GM18868 (cell line): Measurements from ENCODE around the gene FAM47E.

Source experiments
- ATAC-seq: cut with Tn5 transposase; IDR thresholded peaks from one replicate; pipeline ENCODE4 v1.9.1; 2021; ENCODE audit warnings: mild to moderate bottlenecking, moderate library complexity; ENCODE audit not compliant: unreplicated experiment

FAM47E gene, protein sequence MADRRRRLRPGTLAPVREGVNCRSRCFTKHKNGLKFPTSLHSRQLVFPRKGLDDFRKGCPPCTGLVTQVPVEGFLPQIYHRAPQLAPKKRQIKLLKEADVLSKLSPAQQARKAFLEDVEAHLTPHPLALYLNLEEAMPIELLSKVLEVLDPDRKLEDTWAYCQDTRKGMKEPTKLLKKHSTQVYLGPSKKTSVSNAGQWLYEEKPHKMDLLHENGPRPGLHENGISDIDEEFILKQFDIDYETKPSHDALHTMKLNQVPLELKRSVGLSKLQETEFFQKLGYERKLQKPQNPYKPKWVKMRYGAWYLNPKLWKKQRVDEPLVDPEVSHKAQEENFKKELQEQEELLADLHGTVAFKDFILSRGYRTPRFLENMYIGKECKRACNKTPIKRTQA

DNA sequence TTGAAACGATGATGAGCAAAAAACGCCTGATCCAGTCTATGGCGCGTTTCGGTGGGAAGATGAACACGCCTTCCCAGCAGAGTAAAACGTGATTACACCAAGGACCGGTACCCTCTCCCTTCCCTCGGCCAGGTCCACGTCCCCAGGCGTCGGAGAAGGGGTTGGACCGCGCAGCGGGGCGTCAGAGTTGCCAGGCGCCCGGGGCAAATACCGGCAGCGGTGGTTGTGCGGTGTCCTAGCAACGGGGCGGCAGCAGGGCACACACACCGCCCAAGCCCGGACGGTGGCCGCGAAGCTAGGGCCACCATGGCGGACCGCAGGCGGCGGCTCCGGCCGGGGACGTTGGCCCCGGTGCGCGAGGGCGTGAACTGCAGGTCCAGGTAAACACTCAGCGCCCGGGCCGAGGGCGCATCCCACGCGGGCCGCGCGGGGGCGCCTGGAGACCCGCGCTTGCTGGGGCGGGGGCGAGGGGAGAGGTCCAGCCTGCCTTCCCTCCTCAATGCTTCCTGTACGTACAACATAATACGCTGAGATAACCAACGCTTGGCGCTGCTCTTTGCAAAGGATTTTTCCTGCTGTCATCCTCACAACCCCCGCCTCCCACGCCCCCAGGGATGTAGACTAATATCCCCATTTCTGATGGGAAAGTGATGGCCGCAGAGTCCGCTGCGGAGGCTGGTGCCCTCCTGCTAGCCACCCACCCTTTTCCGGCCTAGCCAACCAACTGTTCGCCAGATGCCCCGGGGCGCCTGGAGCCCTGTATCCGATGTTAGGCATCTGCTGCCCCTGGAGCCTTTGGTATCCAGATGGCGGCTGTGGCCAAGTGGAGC is at the start of gene FAM47E:
TSS of gene FAM47E (plus strand) at position 281 of the 830 bp plus-strand sequence. CDS start at position 307, 26 bp downstream.
- no peak for ATAC-seq

- ATAC-seq: no peak
These were observed 48.0 kb upstream of the FAM47E start for GRCh38 chr4:76203541-76203940.

DNA sequence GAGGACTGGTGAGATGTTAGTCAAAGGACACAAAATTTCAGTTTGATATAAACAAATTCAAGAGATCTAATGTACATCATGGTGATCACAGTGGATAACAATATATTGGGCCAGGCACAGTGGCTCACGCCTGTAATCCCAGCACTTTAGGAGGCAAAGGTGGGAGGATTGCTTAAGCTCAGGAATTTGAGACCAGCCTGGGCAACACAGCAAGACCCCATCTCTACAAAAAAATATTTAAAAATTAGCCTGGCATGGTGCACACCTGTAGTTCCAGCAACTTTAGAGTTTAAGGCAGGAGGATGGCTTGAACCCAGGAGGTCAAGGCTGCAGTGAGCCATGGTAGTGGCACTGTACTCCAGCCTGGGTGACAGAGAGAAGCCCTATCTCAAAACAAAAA is 46.6 kb upstream of the FAM47E start:
- ATAC-seq: no peak

DNA sequence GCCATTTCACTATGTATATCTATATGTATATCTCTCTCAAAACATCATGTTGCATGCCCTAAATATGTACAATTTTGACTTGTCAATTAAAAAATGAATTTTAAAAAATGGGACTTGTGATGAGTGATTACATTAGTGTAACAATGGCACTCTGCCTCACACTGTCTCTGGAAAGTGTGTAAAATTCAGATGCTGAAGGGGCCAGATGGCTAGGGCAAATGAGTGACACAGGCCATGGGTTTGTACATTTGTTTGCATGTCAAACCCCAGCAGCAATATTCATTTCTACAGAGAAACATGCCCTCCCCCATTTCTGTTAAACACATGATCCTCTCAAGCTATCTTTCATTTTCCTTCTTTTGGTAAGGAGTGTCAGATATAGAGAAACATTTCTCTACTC is 46.0 kb upstream of the FAM47E start:
- ATAC-seq: no peak

DNA sequence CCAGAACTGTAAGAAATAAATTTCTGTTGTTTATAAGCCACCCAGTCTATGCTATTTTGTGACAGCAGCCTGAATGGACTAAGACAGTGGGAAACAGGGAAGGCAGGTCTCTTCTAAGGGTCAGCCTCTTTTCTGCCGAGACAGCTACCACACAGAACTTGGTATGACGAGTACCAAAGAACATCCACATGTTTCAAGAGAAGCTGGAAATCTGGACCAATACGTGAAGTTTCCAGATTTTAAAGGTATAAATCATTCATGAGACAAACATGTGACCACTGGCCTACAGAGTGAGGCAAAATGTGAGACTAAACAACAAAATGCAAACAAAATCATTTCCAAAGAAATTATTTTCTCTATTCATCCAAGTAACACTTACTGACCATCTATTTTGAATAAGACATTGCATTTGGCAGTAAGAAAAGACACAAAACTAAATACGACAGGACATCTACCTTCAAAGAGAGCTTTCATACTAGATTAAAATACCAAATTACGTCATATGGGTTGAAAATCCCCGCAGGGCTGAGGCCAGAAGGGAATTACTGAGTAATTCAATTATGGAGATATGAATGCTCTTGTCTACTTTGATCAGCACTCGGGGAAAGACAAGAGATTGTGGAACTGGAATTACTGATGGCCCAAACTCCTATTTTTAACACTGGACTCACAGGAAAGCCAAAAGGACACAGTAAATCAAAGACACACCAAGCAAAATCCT is 45.1 kb upstream of the FAM47E start:
- ATAC-seq: no peak

- no peak for ATAC-seq
These were observed 44.0 kb upstream of the FAM47E start for GRCh38 chr4:76207549-76207948.

DNA sequence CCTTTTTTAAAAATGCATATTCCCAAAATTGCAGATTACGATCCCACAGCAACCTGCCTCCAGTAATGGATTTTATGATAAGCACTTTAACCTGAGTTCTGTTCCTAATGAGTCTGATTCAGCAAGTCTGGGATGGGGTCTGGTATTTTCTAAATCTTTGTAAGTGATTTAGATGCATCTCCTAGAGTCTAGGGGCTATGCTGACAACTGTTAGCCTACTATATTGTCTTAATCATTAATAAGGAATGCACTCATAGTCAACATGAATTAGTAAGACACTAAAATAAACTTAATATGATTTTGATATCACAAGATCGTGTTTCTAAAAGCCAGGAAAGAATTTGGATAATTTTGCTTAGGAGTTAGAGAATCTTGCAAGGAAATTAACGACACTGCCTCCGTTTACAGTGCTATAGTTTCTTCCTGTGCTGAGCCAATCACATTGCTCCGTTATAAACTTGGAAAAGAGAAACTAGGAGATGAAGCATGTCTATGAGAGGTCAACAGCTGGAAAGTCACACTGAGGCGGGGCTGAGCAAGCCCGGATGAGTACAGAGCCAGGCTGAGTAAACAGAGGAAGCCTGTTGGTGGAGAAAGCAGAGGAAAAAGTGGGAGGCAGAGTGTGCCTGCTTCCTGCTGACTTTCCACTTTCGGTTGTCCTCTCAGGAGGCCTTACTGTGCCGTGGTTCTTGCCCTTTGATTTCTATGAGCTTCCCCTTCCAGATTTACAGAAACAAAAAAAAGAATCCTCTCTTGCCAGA is 43.3 kb upstream of the FAM47E start:
- ATAC-seq: no peak

DNA sequence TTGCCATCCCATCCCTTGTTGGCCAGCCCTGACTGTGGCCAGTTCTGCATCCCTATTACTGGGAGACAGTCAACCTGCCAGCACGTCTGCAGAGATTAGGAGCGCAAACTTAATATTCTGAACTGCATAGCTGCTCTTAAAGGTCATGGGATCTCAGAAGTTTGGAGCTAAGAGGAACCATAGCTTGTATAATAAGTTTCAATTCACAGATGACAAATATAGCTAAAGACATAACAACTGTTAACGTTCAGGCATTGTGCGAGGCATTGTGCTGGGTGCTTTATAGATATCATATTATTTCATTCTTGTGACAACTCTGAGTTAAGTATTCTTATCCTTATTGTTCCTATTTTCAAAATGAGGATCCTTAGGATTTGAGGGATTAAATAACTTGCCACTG is 41.6 kb upstream of the FAM47E start:
- no peak for ATAC-seq

GRCh38 chr4:76210452-76210851 is 41.1 kb upstream of the FAM47E start:
- ATAC-seq: no peak

DNA sequence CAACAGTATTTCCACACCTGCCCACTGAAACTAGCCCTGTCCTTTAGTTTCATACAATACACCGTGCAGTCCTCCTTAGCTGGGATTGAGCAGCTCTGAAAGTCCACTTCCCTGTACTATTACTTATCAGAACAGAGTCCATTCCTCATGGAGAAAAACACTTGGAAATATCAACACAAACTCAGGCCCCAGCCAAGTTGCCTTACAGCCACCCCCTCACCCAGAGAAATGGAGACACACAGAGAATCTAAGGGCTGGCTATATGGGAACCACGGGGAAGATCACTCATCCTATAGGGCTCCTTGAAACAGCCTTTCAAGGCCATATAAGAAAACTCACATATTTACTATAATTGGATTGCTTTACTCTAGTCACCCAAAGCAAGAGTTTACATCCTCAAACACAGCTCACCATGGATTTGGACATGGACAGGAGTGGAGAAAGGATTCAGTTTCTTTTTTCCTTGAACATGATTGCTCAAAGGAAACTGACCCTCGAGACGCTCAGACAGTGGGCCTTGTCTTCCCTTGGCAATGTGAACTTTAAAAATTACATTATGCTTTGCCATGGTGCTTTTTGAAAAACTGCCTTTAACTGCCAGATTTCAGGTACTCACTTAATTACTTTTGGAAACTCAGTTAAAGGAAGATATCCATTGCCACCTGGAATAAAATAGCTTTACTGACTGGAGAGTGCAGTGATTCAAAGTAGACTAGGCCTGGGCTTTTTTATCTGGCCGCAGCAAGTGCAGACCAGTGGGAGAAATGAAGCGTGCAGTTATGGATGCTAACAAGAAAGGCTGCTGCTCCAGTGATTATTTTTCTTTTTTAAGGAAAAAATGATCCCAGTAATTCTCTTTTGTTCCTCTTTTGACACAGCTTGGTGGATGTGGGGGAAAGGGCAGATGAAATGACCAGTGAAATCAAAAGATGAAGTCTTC is 39.5 kb upstream of the FAM47E start:
- ATAC-seq: no peak

DNA sequence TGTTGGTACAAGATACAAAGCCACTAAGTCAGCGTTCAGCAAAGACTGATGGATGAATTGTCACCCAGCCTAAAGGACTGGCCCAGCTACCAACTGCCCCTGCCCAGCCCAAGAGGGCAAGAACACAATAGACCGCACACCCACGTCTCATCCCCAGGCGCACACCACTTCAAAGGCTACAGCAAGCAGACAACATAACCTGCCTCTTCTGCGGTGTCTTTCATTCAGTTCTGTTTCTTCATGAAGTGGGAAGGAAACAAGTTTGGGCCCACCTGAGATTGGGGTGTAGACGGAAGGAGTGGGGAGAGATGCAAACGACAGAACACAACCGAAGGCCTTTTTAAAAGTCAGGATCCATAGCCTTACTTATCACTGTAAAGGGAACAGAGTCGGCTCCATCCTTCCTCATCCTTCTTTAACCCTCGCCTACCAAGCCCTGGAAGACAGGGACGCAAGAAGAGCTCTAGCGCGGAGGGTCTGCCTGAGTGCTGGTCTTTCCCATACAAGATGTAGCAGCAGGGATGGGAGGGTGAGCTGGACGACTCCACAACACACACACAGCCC is 38.6 kb upstream of the FAM47E start:
- peak; percentile 12 for ATAC-seq

GRCh38 chr4:76213415-76214176 is 37.9 kb upstream of the FAM47E start, which contains the start of gene SCARB2:
TSS of gene SCARB2 (minus strand) at chr4:76213824. CDS start at chr4:76213543, 281 bp downstream.
- ATAC-seq: peak; percentile 63

DNA sequence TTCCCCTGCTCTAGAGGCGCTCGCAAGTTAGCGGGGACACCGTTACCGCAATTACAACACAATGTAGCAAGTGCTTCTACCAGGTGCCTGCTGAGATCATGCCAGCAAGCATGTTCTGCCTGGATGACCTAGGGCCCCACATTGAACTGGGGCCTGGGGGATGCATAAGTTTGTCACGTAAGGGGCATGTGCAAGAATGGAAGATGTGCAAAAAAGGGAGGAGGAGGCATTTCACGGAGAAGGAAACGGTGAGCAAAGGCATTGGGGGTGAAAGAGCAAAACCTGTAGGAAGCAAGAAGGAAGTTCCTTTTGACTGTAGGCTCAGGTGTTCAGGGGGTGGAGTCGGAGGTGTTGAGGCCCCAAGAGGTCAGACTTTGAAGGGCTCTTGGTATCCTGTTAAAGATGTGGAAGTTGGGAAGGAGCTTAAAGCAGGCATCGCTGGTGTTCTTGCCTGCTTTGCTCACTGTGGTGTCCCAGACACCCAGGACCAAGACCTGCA is 37.3 kb upstream of the FAM47E start:
- ATAC-seq: no peak

GRCh38 chr4:76215077-76215476 is 36.4 kb upstream of the FAM47E start:
- ATAC-seq: no peak

- no peak for ATAC-seq
These were observed 35.0 kb upstream of the FAM47E start for GRCh38 chr4:76216524-76216923.

DNA sequence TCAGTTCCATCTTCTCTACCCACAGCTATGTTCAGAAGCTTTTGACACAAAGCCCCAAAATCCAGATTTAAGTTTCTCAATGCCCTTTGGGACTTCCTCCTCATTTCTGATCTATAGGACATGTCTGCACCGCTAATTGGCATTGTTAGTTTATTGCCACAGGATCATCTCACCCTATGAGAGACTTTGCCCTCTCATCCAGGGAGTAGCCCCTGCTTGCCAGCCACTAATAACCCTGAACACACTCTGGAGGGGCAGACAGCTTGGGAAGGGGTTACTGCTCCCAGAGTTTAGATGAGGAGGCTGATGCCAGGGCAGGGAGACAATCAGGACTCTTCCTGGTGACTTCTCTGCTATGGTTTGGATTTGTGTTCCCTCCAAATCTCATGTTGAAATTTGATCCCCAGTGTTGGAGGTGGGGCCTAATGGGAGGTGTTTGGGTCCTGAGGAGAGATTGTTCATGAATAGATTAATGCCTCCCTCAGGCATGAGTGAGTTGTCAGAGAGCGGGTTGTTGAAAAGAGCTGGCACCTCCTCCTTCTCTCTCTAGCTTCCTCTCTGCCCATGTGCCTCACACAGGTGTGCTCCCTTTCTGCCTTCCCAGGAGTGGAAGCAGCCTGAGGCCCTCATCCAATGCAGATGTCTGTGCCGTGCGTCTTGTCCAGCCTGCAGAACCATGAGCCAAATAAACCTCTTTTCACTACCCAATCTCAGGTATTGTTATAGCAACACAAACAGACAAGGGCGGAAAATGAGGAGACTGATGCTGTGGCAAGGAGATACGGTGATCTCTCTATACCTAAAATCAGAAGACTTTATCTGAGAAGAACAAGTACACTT is 34.3 kb upstream of the FAM47E start:
- no peak for ATAC-seq

DNA sequence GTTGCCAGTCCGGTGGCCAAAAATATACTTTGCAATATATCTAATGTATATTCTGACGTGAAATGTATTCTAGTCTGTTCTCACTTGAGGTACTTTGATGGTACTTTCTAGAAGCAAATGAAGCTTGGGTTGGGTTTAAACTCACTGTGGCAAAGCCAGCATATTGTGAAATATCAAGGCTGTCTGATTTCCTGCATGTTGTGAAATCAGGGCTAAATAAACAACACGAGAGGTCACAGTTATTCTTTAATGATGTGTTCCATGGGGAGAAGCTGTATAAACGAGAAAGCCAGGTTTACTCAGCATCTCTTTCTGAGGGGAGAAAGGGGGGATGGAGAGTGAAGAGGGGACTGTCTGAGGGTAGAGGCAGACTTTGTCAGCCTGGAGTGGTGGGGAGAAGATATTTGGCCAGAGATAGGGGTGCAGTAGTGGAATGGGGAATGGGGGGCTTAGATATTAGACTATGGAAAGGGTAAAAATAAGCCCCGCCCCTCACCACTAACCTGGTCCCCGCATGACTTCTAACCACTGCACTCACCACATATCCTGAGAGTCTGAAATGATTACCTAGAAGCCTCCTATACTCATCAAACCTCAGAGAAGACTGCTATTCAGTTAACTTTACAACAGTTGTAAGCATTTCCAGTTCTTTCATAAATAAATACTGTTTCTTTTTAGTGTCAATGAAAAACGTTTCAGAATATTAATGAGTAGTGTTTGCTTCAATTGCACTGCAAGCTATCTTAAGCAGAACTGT is 32.0 kb upstream of the FAM47E start:
- no peak for ATAC-seq
